Large intestine (tissue), 3 donors: ENCODE measurements around the gene OPN3. TPM values are rescaled to one million over a fixed set of nuclear protein-coding genes. Genes with fewer than 3 reads are reported as not detected.

ENCODE experiments used
- DNase-seq, 2 donors: peaks; one replicate each; pipeline versions ENCODE4 v3.0.0 to v3.0.0-alpha.2; 2013
- H3K27ac ChIP-seq: one replicate; pipeline ENCODE4 v1.5.1; 2013; ENCODE audit warnings: low read length
- H3K27me3 ChIP-seq: 2 replicates; pipeline ENCODE4 v1.6.1; 2013; ENCODE audit warnings: low read length; ENCODE audit not compliant: control insufficient read depth, insufficient read depth
- H3K36me3 ChIP-seq: 2 replicates; pipeline ENCODE4 v1.6.1; 2013; ENCODE audit warnings: low read length; ENCODE audit not compliant: control insufficient read depth, insufficient read depth
- H3K4me1 ChIP-seq: one replicate; pipeline ENCODE4 v1.6.1; 2013; ENCODE audit warnings: low read length; ENCODE audit not compliant: control insufficient read depth, insufficient read depth
- H3K4me3 ChIP-seq: one replicate; pipeline ENCODE4 v1.5.1; 2013; ENCODE audit warnings: low read length
- H3K9me3 ChIP-seq: one replicate; pipeline ENCODE4 v1.6.1; 2013; ENCODE audit warnings: mild to moderate bottlenecking, low read depth, low read length, moderate library complexity; ENCODE audit not compliant: control insufficient read depth
- WGBS: methylation state at CpG from one replicate; pipeline ENCODE4 v1.1.5; 2013; ENCODE audit warnings: low lambda C conversion rate; ENCODE audit not compliant: insufficient coverage; 5-methylcytosine and 5-hydroxymethylcytosine counted together
- polyA plus RNA-seq: library from polyadenylated mRNA; unstranded; fragments of 120-200 nt; gene quantifications from one replicate; pipeline ENCODE4 v1.2.1, GENCODE V29; 2013

Gene OPN3
- polyA plus RNA-seq, 1 donor, result 15.2 TPM

DNA sequence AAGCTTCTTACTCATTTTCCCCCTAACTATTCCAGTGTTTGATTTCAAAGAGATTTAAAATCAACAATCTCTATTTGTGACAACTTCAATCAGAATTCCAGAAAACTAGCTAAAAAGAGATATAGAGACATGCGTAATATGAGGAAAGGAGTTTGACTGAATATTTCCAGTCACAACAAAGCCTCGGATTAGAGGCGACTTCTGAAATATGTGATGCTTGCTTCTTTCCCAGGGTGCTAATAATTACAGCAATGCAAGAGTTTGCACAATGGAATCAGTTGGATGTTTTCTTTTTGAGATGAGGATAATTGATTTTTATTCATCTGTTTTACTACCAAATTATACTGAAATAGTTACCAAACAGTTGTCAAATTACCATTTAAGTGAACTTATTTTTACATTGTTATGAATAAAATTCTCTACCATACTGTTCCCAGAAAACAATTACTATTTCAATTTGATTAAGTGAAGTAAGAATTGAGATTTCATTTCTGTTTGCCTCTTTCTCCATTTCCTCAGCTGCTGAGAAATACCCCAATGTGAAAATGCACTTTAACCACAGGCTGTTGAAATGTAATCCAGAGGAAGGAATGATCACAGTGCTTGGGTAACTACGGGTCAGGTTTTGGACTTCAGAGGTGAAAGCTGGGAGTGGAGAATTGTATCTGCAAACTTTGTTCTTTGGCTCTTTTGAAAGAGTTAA is 79.9 kb downstream of the OPN3 start:
- H3K27me3 ChIP-seq, result no peaks in the 10 kb centered on the region
- peaks cover 5% of the 10 kb centered on the region for H3K4me1 ChIP-seq
- no peak overlapping the region for H3K4me3 ChIP-seq
- H3K36me3 ChIP-seq, result no peaks in the 10 kb centered on the region
- no CpG with 5 or more reads among the region's 4 CpGs for WGBS
- H3K9me3 ChIP-seq, result no peaks in the 10 kb centered on the region
- DNase-seq, result peak in 1 of 2 donors; percentile 14
- no peak overlapping the region for H3K27ac ChIP-seq

DNA sequence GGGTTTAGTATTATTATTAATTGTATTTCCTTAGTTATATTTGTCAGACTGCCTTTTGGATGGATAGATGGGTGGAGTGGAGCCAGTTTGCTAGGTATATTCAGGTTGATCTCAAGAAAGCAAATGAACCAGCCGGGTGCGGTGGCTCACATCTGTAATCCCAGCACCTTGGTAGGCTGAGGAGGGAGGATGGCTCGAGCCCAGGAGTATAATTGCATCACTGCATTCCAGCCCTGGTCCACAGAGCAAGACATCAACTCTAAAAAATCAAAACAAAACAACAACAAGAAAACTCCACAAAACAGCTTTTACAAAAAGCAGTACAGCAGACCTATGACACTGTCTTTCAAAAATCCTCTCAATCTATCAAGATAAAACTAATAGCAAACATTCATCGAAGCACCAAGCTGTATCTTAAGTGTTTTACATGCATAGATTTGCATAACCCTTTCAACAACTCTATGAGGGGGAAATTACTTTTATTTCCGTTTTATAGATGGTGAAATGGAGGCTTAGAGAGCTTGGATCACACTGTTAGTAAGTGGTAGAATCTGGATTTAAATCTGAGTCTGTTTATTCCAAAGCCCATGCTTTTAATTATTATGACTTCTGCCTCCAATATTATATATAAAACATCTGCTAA is 82.5 kb downstream of the OPN3 start:
- no peak overlapping the region for H3K27ac ChIP-seq
- H3K9me3 ChIP-seq, result no peaks in the 10 kb centered on the region
- H3K4me3 ChIP-seq, result no peak overlapping the region
- no peaks in the 10 kb centered on the region for H3K36me3 ChIP-seq
- 100% methylated on average over 1 of the region's 5 CpGs for WGBS
- no peak for DNase-seq
- H3K4me1 ChIP-seq, result peaks cover 5% of the 10 kb centered on the region
- H3K27me3 ChIP-seq, result no peaks in the 10 kb centered on the region

DNA sequence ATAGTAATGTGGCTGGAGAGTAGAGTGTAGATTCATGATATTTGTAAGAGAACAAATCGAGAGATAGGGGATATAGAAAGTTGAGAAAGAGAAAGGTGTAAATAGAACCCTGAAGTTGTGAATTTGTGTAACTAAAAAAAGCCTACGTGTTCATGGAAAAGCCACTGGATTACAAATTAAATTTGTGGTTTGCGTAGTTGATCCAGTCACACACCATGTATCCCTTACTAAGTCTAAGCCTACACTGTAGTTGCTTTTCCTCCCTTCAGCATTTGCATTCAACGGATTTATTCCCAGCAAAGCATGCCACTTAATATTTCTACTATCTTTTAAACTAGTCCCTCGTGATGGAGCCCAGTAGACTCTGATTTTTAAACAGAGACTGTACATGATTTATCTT is 83.1 kb downstream of the OPN3 start:
- Histone ChIP-seq H3K4me1 (peaks cover 5% of the 10 kb centered on the region), H3K27ac (no peak overlapping the region), H3K36me3 (no peaks in the 10 kb centered on the region), H3K9me3 (no peaks in the 10 kb centered on the region), H3K27me3 (no peaks in the 10 kb centered on the region), H3K4me3 (no peak overlapping the region)
- DNase-seq, result no peak
- 97% methylated on average over 3 of the region's 5 CpGs for WGBS

DNA sequence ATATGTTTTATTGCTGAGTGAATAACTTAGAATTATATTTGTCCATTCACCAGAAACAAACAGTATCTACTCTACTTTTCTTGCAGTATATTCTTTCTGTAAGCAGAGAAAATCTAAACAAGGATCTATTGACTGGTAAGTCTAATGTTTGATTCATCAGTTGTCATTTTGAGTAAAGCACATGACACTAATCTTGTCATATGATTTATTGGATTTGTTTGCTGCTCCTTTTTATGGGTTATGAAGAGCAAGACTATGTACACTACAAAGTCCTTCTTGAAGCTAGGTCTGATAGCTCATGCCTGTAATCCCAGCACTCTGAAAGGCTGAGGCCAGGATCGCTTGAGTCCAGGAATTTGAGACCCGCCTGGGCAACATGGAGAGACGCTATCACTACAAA is 84.6 kb downstream of the OPN3 start:
- DNase-seq, result peak in 1 of 2 donors; percentile 45
- no peaks in the 10 kb centered on the region for H3K27me3 ChIP-seq
- H3K4me3 ChIP-seq, result no peak overlapping the region
- H3K4me1 ChIP-seq, result peaks cover 5% of the 10 kb centered on the region
- no CpG with 5 or more reads among the region's 3 CpGs for WGBS
- H3K36me3 ChIP-seq, result no peaks in the 10 kb centered on the region
- no peak overlapping the region for H3K27ac ChIP-seq
- no peaks in the 10 kb centered on the region for H3K9me3 ChIP-seq

DNA sequence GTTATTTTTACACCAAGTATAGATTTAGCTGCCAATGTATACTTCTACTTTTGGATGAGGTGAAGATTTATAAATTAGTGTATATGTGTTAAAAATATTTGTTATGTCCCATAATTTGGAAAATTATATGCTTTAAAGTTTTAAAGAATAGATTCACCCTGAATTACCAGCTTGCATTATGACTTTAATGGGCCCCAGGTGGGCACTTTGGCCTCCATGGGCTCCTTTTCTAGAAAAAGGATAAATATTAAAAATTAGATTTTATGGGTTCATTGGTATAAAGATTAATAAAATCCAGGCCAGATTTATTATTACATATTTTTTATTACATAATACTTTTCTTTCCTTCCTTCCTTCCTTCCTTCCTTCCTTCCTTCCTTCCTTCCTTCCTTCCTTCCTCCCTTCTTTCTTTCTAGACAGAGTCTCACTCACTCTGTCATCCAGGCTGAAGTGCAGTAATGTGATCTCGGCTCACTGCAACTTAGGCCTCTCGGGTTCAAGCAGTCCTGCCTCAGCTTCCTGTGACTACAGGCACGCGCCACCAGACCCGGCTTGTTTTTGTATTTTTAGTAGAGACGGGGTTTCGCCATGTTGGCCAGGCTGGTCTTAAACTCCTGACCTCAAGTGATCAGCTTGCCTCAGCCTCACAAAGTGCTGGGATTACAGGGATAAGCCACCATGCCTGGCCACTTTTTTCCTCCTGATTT is 86.1 kb downstream of the OPN3 start:
- H3K36me3 ChIP-seq, result no peaks in the 10 kb centered on the region
- H3K27me3 ChIP-seq, result no peaks in the 10 kb centered on the region
- no peak overlapping the region for H3K4me3 ChIP-seq
- DNase-seq, result no peak
- H3K9me3 ChIP-seq, result no peaks in the 10 kb centered on the region
- H3K27ac ChIP-seq, result no peak overlapping the region
- H3K4me1 ChIP-seq, result peaks cover 5% of the 10 kb centered on the region
- 80% methylated on average over 6 of the region's 7 CpGs for WGBS

- no peaks in the 10 kb centered on the region for H3K36me3 ChIP-seq
- WGBS, result no CpG with 5 or more reads among the region's 22 CpGs
- H3K27ac ChIP-seq, result no peak overlapping the region
- DNase-seq, result no peak
- no peaks in the 10 kb centered on the region for H3K27me3 ChIP-seq
- peaks cover 5% of the 10 kb centered on the region for H3K4me1 ChIP-seq
- H3K9me3 ChIP-seq, result no peaks in the 10 kb centered on the region
- H3K4me3 ChIP-seq, result no peak overlapping the region
These were observed 88.2 kb downstream of the OPN3 start for GRCh38 chr1:241551759-241552638.

GRCh38 chr1:241550318-241550717 is 89.9 kb downstream of the OPN3 start:
- peaks cover 2% of the 10 kb centered on the region for H3K27me3 ChIP-seq
- H3K36me3 ChIP-seq, result no peaks in the 10 kb centered on the region
- H3K9me3 ChIP-seq, result no peaks in the 10 kb centered on the region
- no peak for DNase-seq
- WGBS, result 56% methylated on average over 1 of the region's 1 CpG
- no peak overlapping the region for H3K4me3 ChIP-seq
- H3K4me1 ChIP-seq, result no peaks in the 10 kb centered on the region
- H3K27ac ChIP-seq, result no peak overlapping the region

DNA sequence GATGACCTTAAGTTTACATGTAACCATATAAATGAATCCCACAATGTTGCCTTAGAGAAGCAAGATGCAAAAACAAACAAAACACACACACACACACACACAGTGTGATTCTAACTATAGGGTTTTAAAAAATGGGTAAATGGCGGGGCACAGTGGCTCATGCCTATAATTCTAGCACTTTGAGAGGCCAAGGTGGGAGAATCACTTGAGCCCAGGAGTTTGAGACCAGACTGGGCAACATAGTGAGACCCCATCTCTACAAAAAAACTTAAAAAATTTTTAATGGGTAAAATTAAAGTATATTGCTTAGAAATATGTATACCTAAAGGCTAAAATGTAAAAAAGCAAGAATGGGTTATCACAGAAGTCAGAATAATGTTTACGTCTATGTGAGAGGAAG is 92.2 kb downstream of the OPN3 start:
- 100% methylated on average over 1 of the region's 2 CpGs for WGBS
- DNase-seq, result no peak
- H3K36me3 ChIP-seq, result no peaks in the 10 kb centered on the region
- H3K27ac ChIP-seq, result no peak overlapping the region
- H3K9me3 ChIP-seq, result no peaks in the 10 kb centered on the region
- peaks cover 2% of the 10 kb centered on the region for H3K27me3 ChIP-seq
- no peaks in the 10 kb centered on the region for H3K4me1 ChIP-seq
- H3K4me3 ChIP-seq, result no peak overlapping the region
